RPMI7951 (cell line): ENCODE results near the gene DNTTIP2. TPM values are rescaled to one million over a fixed set of nuclear protein-coding genes. Genes with fewer than 3 reads are reported as not detected.

Source experiments
- total RNA-seq: library from RNA; depleted of rRNA; stranded (reverse); fragments of >200 nt; shearing (Covaris generic); gene quantifications from 2 replicates; pipeline ENCODE4 v1.2.3, GENCODE V29; 2014; rRNA removed

DNTTIP2 gene
- total RNA-seq, 1 experiment from 2014 or later = 53.9 TPM

Other genes starting within 250 kb of the DNTTIP2 start
- gene BCAR3, start 197.4 kb downstream of the DNTTIP2 start, total RNA-seq = 50.1 and 60.0 TPM in 2 replicates
- gene GCLM, start 30.2 kb upstream of the DNTTIP2 start, total RNA-seq = 45.1 and 46.3 TPM in 2 replicates
- gene ABCA4, start 241.9 kb upstream of the DNTTIP2 start, total RNA-seq = 0.10 and 0.12 TPM in 2 replicates